ENCODE measurements around the gene NAAA.

NAAA gene

GRCh38 chr4:75869100-75869499 is 71.7 kb downstream of the NAAA start:
- POLR2A ChIA-PET, result no interaction called here
- H3K36me3 ChIP-seq (ENCODE audit: control insufficient read depth in 4 of 4, insufficient read depth in 4 of 4, low read length in 3 of 4), result no peaks in the 10 kb centered on the region
- DNase-seq, result no peak
- H3K4me1 ChIP-seq (ENCODE audit: control extremely low read depth in 1 of 4, control insufficient read depth in 4 of 4, insufficient read depth in 4 of 4, low read length in 3 of 4), result no peaks in the 10 kb centered on the region
- no peak overlapping the region for H3K27ac ChIP-seq (ENCODE audit: insufficient read depth in 1 of 2, low read depth in 1 of 2, low read length in 2 of 2, poor library complexity in 1 of 2, severe bottlenecking in 2 of 2)
- no peaks in the 10 kb centered on the region for H3K9me3 ChIP-seq (ENCODE audit: control extremely low read depth in 1 of 5, control insufficient read depth in 4 of 5, insufficient read depth in 2 of 5, low read depth in 1 of 5, low read length in 4 of 5)
- no peaks in the 10 kb centered on the region for H3K27me3 ChIP-seq (replicated peaks in 2 of 5; ENCODE audit: control insufficient read depth in 4 of 5, insufficient read depth in 5 of 5, low read length in 4 of 5)
- WGBS (ENCODE audit: insufficient coverage), result 43% methylated on average over 2 of the region's 3 CpGs
- CTCF ChIA-PET, result no interaction called here
- H3K4me3 ChIP-seq (ENCODE audit: control insufficient read depth in 1 of 7, extremely low read depth in 1 of 7, insufficient read depth in 4 of 7, low read depth in 2 of 7, low read length in 6 of 7), result no peak overlapping the region

- Histone ChIP-seq H3K36me3 (ENCODE audit: control insufficient read depth in 4 of 4, insufficient read depth in 4 of 4, low read length in 3 of 4) (no peaks in the 10 kb centered on the region), H3K9me3 (ENCODE audit: control extremely low read depth in 1 of 5, control insufficient read depth in 4 of 5, insufficient read depth in 2 of 5, low read depth in 1 of 5, low read length in 4 of 5) (no peaks in the 10 kb centered on the region), H3K27me3 (replicated peaks in 2 of 5; ENCODE audit: control insufficient read depth in 4 of 5, insufficient read depth in 5 of 5, low read length in 4 of 5) (no peaks in the 10 kb centered on the region), H3K4me3 (ENCODE audit: control insufficient read depth in 1 of 7, extremely low read depth in 1 of 7, insufficient read depth in 4 of 7, low read depth in 2 of 7, low read length in 6 of 7) (no peak overlapping the region), H3K27ac (ENCODE audit: insufficient read depth in 1 of 2, low read depth in 1 of 2, low read length in 2 of 2, poor library complexity in 1 of 2, severe bottlenecking in 2 of 2) (no peak overlapping the region), H3K4me1 (ENCODE audit: control extremely low read depth in 1 of 4, control insufficient read depth in 4 of 4, insufficient read depth in 4 of 4, low read length in 3 of 4) (no peaks in the 10 kb centered on the region)
- 40% methylated on average over 1 of the region's 3 CpGs for WGBS (ENCODE audit: insufficient coverage)
- POLR2A ChIA-PET, result no interaction called here
- no peak for DNase-seq
- CTCF ChIA-PET, result interaction anchor here (0.9 to 1.1 kb wide), 2 partner anchors 17 to 19 kb away, joined by 3 read pairs; no protein-coding TSS in a partner anchor
Measured at GRCh38 chr4:75867130-75867529, 73.7 kb downstream of the NAAA start.
